GM19240 (cell line): ENCODE results near the gene CEP295NL.
A peak's percentile ranks its signal among the peaks of the same experiment; 100 is the strongest.
"Not testable (repeated sequence)": the region's sequence is repeated elsewhere in the genome, so short reads cannot be mapped to it uniquely, and the experiment has no call there.

Source experiments
- DNase-seq: peaks from one replicate; pipeline ENCODE4 v3.0.0; 2011; ENCODE audit warnings: low spot score; ENCODE audit not compliant: insufficient read length

Gene CEP295NL

GRCh38 chr17:78929908-78930775 is 27.1 kb upstream of the CEP295NL start:
- DNase-seq: no peak

GRCh38 chr17:78925662-78926555 is 22.9 kb upstream of the CEP295NL start:
- DNase-seq: no peak

- peak; percentile 37 for DNase-seq
Measured at GRCh38 chr17:78925234-78925633, 22.2 kb upstream of the CEP295NL start, which contains the start of gene TIMP2. TIMP2 (minus strand) TSS chr17:78925387; CDS start chr17:78925088, 299 bp downstream.

- no peak for DNase-seq
Measured at GRCh38 chr17:78924481-78925151, 21.6 kb upstream of the CEP295NL start.

GRCh38 chr17:78923660-78924453 is 20.9 kb upstream of the CEP295NL start:
- DNase-seq: peak; percentile 63

GRCh38 chr17:78922816-78923498 is 20.0 kb upstream of the CEP295NL start:
- DNase-seq: no peak

GRCh38 chr17:78921437-78921971 is 18.5 kb upstream of the CEP295NL start:
- no peak for DNase-seq

- DNase-seq: no peak
Measured at GRCh38 chr17:78920528-78920927, 17.5 kb upstream of the CEP295NL start.

GRCh38 chr17:78919861-78920450 is 17.0 kb upstream of the CEP295NL start:
- DNase-seq: no peak

GRCh38 chr17:78918979-78919378 is 16.0 kb upstream of the CEP295NL start:
- no peak for DNase-seq

- no peak for DNase-seq
Measured at GRCh38 chr17:78917451-78918275, 14.7 kb upstream of the CEP295NL start.

- no peak for DNase-seq
Measured at GRCh38 chr17:78915872-78916632, 13.1 kb upstream of the CEP295NL start.

- no peak for DNase-seq
Measured at GRCh38 chr17:78913115-78913514, 10.1 kb upstream of the CEP295NL start.

GRCh38 chr17:78912082-78912481 is 9.1 kb upstream of the CEP295NL start:
- no peak for DNase-seq

- DNase-seq: not testable (repeated sequence)
Measured at GRCh38 chr17:78911543-78911942, 8.5 kb upstream of the CEP295NL start.

GRCh38 chr17:78910497-78911284 is 7.7 kb upstream of the CEP295NL start:
- no peak for DNase-seq

GRCh38 chr17:78908426-78908825 is 5.4 kb upstream of the CEP295NL start:
- no peak for DNase-seq
